ENCODE measurements around the gene GLRB.

- TF ChIP-seq CTCF (IDR thresholded peaks at IDR 0.05) (peak; percentile 75 to 88 (median 79)), POLR2A (IDR thresholded peaks at IDR 0.05) (no peak)
These were observed 30.3 kb upstream of the GLRB start for GRCh38 chr4:157045507-157046127.
